ENCODE data around the gene ARMH1.
"Not testable (repeated sequence)": the region's sequence is repeated elsewhere in the genome, so short reads cannot be mapped to it uniquely, and the experiment has no call there.

Gene ARMH1

GRCh38 chr1:44644806-44645205 lies 29.7 kb upstream of the ARMH1 start:
- DNase-seq (ENCODE audit: low spot score): no peak

- peak; percentile 96 for DNase-seq (ENCODE audit: low spot score)
Observed at GRCh38 chr1:44645476-44646244, 28.9 kb upstream of the ARMH1 start.

DNA sequence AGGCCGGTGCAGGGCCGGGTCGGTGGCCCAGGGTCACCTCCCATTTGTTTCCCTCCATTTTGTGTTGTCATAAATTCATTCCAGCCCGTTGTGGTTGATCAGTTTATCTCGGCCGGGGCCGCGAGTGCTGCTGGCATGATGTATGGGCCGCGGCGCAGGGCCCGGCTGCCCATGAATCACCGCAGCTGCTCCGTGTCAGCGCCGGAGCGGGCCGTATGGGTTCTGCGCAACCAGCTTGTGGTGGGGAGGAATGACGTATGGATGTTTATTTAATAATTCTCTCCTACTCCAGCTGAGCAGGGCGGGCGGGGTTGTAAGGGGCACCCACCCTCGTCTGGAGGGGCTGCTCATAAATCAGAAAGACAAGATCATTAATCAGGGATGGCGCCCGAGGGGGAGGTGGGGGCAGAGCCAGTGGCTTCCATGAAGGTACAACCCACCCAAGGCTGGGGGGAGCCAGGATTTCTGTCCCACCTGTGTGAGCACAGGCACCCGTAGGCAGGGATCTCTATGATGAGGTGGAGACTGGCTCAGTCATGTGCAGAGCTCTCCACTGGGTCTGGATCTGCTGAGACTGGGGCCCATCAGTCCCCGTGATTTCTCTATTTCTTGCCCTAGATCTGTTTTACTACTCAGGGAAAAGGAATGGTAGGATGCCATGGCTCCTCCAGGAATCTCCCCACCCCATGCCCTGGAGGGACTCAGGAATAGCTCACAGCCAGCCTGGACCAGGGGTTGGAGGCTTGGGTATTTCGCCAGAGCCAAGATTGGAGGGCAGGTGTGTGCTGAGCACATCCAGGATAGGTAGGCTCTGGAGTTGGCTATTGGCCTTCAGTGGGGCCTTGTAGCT lies 28.0 kb upstream of the ARMH1 start:
- DNase-seq (ENCODE audit: low spot score): no peak

DNA sequence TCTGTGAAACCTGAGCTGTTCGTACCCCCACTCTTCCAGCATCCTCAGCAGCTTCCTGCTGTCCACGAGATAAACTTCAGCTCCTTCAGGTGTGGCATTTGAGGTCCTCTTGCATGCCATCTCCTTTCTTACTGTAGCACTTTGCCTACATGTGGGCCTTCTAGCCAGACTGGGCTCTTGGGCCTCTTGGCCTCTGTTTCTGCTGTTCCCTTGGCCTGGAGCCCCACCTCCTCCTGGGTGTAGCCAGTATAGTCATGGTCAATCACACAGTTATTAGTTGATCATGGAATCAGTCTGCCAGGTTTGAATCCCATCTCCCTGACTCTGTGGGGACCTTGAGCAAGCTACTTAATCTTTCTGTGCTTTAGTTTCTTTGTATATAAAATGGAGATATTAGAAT lies 26.6 kb upstream of the ARMH1 start:
- no peak for DNase-seq (ENCODE audit: low spot score)

DNA sequence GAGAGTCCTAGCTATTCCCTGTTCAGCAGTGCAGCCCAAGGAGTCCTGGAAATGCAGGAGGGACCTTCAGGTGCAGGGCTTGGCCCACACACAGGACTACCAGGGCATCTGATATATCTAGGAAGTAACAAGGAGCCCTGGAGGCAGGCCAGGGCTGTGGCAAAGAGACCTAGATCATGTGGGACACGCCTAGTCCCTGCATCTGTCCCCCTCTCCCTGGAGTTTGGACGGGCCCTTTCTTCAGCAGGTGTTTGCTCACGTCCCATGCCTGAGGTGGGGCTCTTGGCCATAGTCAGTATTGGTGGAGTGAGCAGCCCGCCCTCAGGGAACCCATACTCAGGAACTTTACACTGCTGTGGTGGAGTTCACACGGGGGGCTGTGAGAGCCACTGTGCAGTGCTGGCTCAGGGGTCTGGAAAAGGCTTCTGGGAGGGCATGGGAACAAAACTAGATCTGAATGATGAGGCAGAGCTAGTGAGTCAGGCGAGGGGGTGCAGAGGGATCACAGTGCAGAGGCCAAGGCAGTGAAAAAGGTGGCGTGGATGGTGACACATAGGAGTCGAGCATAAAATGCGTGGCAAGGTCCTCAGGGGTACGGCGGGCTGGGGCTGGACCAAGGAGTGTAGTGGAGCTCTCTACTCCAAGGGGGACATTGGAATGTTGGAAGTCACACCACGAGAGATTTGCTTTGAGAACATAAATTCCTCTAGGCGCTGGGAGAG lies 25.8 kb upstream of the ARMH1 start:
- no peak for DNase-seq (ENCODE audit: low spot score)

DNA sequence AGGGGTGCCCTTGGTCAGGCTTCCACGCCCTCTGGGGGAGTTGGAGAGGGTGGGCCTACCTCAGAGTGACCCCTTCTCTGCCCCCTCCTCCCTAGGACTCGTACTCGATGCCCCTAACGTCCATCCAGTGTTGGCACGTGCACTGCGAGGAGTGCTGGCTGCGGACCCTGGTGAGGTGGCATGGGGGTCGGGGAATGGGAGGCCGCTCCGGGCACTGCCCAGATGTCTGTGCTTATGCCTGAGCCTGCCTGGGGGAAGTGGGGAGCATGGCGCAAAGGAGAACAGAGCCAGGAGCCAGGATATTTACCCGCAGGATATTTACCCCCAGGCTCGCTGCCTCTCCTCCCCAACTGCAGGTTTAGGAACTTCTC lies 24.7 kb upstream of the ARMH1 start:
- DNase-seq (ENCODE audit: low spot score): no peak

DNA sequence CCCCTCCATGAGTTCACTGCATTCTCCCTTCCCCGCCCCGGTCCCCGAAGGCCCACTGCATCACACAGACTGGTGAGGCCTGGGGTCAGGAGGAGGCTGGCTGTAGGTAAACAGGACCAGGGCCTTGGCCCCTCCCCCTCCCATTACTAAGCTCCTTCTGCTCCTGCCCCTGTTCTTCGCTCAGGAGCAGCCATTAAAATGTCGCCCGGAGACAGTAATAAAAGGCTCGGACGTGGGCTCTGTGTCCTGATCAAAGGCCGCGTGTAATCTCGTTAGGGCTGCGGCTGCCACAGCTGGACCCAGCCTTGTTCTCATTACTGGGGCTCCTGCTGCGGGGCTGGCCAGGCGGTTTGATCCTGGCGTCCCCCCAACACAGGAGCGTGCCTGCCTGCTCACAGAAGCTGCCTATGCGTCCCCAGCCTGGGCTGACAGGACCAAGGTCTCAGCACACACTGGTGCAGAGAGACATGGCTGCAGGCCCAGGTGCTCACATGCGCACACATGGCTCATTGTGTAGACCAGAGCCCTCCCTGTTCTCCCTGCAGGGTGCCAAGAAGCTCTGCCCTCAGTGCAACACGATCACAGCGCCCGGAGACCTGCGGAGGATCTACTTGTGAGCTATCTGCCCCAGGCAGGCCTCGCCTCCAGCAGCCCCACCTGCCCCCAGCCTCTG lies 24.2 kb upstream of the ARMH1 start:
- no peak for DNase-seq (ENCODE audit: low spot score)

DNA sequence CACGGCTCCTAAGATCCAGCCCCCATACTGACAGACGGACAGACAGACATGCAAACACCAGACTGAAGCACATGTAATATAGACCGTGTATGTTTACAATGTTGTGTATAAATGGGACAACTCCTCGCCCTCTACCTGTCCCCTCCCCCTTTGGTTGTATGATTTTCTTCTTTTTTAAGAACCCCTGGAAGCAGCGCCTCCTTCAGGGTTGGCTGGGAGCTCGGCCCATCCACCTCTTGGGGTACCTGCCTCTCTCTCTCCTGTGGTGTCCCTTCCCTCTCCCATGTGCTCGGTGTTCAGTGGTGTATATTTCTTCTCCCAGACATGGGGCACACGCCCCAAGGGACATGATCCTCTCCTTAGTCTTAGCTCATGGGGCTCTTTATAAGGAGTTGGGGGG lies 23.4 kb upstream of the ARMH1 start:
- DNase-seq (ENCODE audit: low spot score): no peak

- DNase-seq (ENCODE audit: low spot score): peak; percentile 82
Observed at GRCh38 chr1:44652445-44653106, 21.9 kb upstream of the ARMH1 start.

- no peak for DNase-seq (ENCODE audit: low spot score)
Observed at GRCh38 chr1:44653107-44653964, 21.2 kb upstream of the ARMH1 start.

GRCh38 chr1:44654621-44655187 lies 19.8 kb upstream of the ARMH1 start:
- no peak for DNase-seq (ENCODE audit: low spot score)

DNA sequence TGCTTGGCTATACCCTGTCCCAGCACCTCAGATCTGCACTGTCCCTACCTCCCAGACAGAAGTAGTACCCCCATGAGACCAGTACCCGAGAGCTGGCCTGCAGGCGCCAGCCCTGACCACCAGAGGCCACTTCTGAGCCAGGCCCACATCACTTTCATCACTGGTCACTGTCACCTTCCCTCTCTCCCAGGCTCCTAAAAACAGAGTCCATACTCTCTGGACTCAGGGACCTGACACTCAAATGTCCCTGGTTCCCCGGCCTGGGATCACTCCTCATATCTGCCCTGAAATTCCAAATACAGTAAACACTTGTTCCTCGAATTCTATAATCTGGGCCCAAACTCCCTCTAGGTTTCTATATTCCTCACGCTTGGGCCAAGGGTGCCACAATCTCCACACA lies 18.9 kb upstream of the ARMH1 start:
- DNase-seq (ENCODE audit: low spot score): no peak

DNA sequence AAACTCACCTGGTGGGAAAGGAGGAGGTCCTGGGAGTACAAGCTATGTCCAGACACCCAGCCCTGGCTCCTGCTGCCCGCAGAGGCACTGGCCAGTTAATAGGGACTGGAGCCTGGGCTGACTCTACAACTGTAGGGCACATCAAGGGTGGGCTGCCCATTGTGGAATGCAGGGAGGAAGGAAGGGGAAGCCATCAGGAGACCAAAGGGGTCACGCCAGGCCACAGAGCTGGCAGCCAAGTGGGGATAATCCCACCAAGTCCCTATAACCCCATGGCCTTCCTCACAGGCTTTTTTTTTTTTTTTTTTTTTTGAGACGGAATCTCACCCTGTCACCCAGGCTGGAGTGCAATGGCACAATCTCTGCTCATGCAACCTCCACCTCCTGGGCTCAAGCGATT lies 14.9 kb upstream of the ARMH1 start:
- DNase-seq (ENCODE audit: low spot score): no peak

DNA sequence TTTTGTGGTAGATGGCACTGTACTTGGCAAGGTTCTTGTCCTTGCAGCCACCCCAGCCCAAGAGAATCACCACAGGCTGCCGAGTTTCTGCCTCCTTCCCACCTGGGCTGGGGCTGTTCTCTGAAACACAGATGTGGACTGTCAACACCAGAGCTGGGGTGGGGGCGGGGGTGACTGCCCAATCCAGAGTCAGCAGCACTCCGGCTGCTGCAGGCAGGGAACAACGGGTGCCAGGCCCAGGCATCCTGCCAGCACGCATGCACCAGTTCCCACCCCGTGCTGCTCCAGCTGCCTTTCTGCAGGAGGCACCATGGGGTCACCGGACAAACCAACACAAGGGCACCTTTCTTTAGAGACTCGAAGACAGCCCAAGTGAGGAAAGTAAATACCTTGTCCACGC lies 14.3 kb upstream of the ARMH1 start:
- DNase-seq (ENCODE audit: low spot score): peak; percentile 78

DNA sequence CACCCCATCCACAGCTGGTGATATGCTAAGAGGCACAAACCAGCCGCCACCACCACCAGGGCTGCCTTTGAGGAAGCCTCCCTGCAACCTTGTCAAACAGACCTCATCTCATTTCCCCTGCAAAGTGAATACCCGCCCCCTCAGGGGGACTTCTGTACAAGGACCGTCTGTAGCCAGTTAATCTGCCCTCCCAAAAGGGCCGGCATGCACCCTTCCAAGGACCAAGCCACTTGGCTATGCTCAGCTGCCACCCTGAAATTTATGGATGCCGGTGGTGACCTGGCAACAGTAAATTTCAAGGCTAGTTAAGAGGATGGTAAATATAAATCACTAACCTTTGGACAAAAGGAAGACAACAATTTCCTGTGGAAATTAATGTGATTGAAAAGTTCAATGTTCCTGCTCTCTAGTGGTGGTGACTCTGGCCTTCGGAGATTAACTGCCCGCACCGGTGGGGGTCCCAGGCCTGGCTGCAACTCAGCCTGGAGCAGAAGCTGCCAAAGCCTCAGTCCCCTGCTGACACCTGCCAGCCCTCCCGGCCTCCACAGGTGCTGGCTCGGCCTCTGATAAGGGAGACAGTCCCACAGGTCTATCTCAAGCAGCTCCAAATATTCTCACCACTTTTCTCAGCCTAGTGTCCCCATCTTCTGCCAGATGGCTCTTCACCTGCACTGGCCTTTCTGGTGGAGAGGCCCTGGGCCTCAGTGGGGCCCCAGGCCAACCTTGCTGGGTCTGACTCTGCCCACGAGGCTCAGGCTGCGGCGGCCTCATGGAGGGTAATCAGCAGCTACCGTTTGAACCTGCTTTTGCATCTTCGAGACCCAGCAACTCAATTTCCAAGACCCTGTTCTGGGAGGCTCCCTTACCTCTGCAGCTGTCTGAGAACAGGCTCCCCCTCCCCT lies 12.5 kb upstream of the ARMH1 start:
- DNase-seq (ENCODE audit: low spot score): no peak

DNA sequence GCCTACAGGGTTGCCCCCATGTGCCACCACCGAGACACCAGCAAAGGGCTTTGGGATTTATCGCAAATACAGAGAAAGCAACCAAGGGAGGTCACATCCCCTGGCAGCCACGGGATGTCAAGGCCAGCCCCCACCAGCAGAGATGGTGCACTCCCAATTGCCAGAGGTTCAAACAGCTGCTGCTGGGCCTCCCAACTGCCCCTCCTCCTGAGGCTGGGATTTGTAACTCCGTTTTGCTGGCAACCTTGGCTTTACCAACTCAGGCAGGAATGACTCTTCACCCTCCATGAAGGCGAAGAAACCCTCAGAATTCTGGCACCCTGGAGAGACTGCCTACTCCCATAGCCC lies 11.9 kb upstream of the ARMH1 start:
- DNase-seq (ENCODE audit: low spot score): no peak

- no peak for DNase-seq (ENCODE audit: low spot score)
Observed at GRCh38 chr1:44663417-44663816, 11.1 kb upstream of the ARMH1 start.

DNA sequence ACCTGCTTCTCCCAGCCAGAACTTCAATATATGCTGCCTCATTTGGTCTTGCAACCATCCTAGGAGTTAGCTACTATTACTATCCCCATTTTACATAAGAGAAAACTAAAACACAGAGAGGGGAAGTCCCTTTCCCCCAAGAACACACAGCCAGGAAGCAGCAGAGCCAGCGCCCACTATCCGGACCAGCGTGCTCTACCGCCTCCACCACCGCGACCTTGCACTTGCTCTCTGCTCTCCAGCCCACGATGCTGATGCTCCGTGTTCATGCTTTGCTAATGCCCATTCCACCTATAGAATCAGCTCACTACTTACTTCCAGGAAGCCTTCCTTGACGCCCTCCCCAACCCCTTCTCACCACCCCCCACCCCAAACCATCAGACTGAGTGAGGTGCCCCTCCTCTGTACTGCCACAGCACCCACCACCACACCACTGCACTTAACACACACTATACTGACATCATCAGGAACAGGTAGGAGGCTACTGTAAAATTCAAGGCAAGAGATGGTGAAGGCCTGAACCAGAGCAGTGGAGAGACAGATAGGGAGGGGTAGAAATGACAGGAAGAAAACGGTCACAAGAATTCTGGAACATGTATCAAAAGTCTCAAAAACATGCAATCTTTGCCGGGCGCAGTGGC lies 9.7 kb upstream of the ARMH1 start:
- no peak for DNase-seq (ENCODE audit: low spot score)

- DNase-seq (ENCODE audit: low spot score): not testable (repeated sequence)
Observed at GRCh38 chr1:44666719-44667118, 7.8 kb upstream of the ARMH1 start.

Data from putamen (tissue), 1 donor.